GM19397 (cell line): ENCODE results near the gene OIT3.
"Not testable (repeated sequence)": the region's sequence is repeated elsewhere in the genome, so short reads cannot be mapped to it uniquely, and the experiment has no call there.

Experiments
- ATAC-seq: cut with Tn5 transposase; IDR thresholded peaks from one replicate; pipeline ENCODE4 v1.9.1; 2021; ENCODE audit warnings: mild to moderate bottlenecking, moderate library complexity; ENCODE audit not compliant: unreplicated experiment

OIT3 gene

GRCh38 chr10:72899545-72899944, 6.0 kb downstream of the OIT3 start:
- no peak for ATAC-seq

- ATAC-seq = not testable (repeated sequence)
These were observed 10.5 kb downstream of the OIT3 start for GRCh38 chr10:72903941-72904446.

GRCh38 chr10:72904806-72905205, 11.3 kb downstream of the OIT3 start:
- no peak for ATAC-seq

- ATAC-seq = no peak
These were observed 12.9 kb downstream of the OIT3 start for GRCh38 chr10:72906446-72906845.

GRCh38 chr10:72910705-72911104, 17.2 kb downstream of the OIT3 start:
- no peak for ATAC-seq

- ATAC-seq = no peak
These were observed 18.2 kb downstream of the OIT3 start for GRCh38 chr10:72911758-72912157.

GRCh38 chr10:72912736-72913135, 19.2 kb downstream of the OIT3 start:
- ATAC-seq = no peak

- ATAC-seq = no peak
These were observed 19.7 kb downstream of the OIT3 start for GRCh38 chr10:72913287-72913686.

- not testable (repeated sequence) for ATAC-seq
These were observed 23.7 kb downstream of the OIT3 start for GRCh38 chr10:72917201-72917600.

- ATAC-seq = not testable (repeated sequence)
These were observed 24.3 kb downstream of the OIT3 start for GRCh38 chr10:72917803-72918332.

- ATAC-seq = no peak
These were observed 24.8 kb downstream of the OIT3 start for GRCh38 chr10:72918352-72918751.

- not testable (repeated sequence) for ATAC-seq
These were observed 27.7 kb downstream of the OIT3 start for GRCh38 chr10:72921147-72921683.

GRCh38 chr10:72924351-72924750, 30.8 kb downstream of the OIT3 start:
- ATAC-seq = no peak

GRCh38 chr10:72925951-72926465, 32.5 kb downstream of the OIT3 start:
- no peak for ATAC-seq

GRCh38 chr10:72927485-72927884, 33.9 kb downstream of the OIT3 start:
- no peak for ATAC-seq

GRCh38 chr10:72928798-72929197, 35.3 kb downstream of the OIT3 start:
- no peak for ATAC-seq

GRCh38 chr10:72930276-72930675, 36.7 kb downstream of the OIT3 start:
- no peak for ATAC-seq

- ATAC-seq = no peak
These were observed 38.9 kb downstream of the OIT3 start for GRCh38 chr10:72932259-72933015.

- no peak for ATAC-seq
These were observed 41.8 kb downstream of the OIT3 start for GRCh38 chr10:72935361-72935760.

- no peak for ATAC-seq
These were observed 50.1 kb downstream of the OIT3 start for GRCh38 chr10:72943498-72944234.

- ATAC-seq = no peak
These were observed 53.4 kb downstream of the OIT3 start for GRCh38 chr10:72946963-72947362.
